ENCODE data around the gene NAT14.
"Not testable (repeated sequence)": the region's sequence is repeated elsewhere in the genome, so short reads cannot be mapped to it uniquely, and the experiment has no call there.

Gene NAT14

GRCh38 chr19:55484593-55485438, at the start of gene NAT14:
NAT14 (plus strand) TSS chr19:55485188; CDS start chr19:55485709, 521 bp downstream.
- peak; percentile 21 for DNase-seq

GRCh38 chr19:55436847-55437246, 48.1 kb upstream of the NAT14 start:
- no peak for DNase-seq

GRCh38 chr19:55437410-55437809, 47.6 kb upstream of the NAT14 start:
- DNase-seq = no peak

GRCh38 chr19:55439052-55439451, 45.9 kb upstream of the NAT14 start:
- no peak for DNase-seq

- no peak for DNase-seq
Observed at GRCh38 chr19:55440411-55441105, 44.4 kb upstream of the NAT14 start.

GRCh38 chr19:55441319-55441691, 43.7 kb upstream of the NAT14 start:
- DNase-seq = no peak

- no peak for DNase-seq
Observed at GRCh38 chr19:55441692-55442321, 43.2 kb upstream of the NAT14 start.

GRCh38 chr19:55442372-55442961, 42.5 kb upstream of the NAT14 start:
- no peak for DNase-seq

GRCh38 chr19:55443045-55443823, 41.8 kb upstream of the NAT14 start, which contains the start of gene SHISA7:
SHISA7 (minus strand) TSS chr19:55443300; CDS start chr19:55442863, 437 bp downstream.
- no peak for DNase-seq

- DNase-seq = no peak
Observed at GRCh38 chr19:55443824-55444480, 41.0 kb upstream of the NAT14 start.

- no peak for DNase-seq
Observed at GRCh38 chr19:55444646-55445045, 40.3 kb upstream of the NAT14 start.

GRCh38 chr19:55446060-55446459, 38.9 kb upstream of the NAT14 start:
- no peak for DNase-seq

GRCh38 chr19:55447421-55448174, 37.4 kb upstream of the NAT14 start:
- peak; percentile 20 for DNase-seq

- not testable (repeated sequence) for DNase-seq
Observed at GRCh38 chr19:55448175-55448490, 36.9 kb upstream of the NAT14 start.

- no peak for DNase-seq
Observed at GRCh38 chr19:55449469-55449868, 35.5 kb upstream of the NAT14 start.

GRCh38 chr19:55451163-55451964, 33.6 kb upstream of the NAT14 start:
- no peak for DNase-seq

GRCh38 chr19:55451965-55452748, 32.8 kb upstream of the NAT14 start:
- no peak for DNase-seq

- DNase-seq = no peak
Observed at GRCh38 chr19:55452749-55453346, 32.1 kb upstream of the NAT14 start.

All from GOT3 (cell line).